ENCODE data around the gene BICD2. TPM values are rescaled to one million over a fixed set of nuclear protein-coding genes. Genes with fewer than 3 reads are reported as not detected.
"Not testable (repeated sequence)": the region's sequence is repeated elsewhere in the genome, so short reads cannot be mapped to it uniquely, and the experiment has no call there.

The BICD2 gene
- total RNA-seq, 4 donors from 2014 or later, result 36.2 to 46.7 (median 41.6) TPM

DNA sequence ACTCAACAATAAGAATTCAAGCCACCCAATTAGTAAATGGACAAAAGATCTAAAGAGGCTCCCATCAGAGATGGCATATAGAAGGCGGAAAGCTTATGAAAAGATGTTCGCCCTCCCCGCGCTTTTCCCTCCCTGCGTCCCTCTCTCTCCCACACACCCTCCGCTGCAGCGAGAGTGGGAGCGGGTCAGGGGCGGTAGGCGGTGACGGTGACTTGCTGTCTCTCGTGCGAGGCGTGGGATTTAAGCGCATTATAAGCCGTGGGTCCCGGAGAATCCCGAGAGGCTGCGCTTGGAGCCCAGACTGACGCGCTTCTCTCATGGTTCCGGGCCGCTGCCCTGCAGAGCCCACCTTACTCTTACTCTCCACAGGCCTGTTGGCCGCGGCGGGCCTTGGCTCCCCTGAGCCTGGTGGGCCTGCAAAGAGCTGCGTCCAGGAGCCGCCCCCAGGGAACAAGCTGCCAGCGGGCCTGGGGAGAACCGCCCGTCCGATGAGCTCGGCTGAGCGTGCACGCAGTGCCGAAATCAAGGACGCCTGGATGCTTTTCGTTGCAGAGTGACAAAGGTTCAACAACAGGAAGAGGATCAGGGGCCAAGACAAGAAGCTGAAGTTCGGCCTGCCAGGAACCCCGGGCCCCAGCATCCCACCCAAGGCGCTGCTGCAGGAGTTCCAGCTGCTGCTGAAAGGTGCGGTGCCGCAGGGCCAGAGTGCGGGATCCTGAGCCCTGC lies 42.6 kb upstream of the BICD2 start:
- Histone ChIP-seq H3K36me3 (no peaks in the 10 kb centered on the region), H3K9me3 (no peaks in the 10 kb centered on the region), H3K4me1 (peaks cover 0 to 32% (median 27%) of the 10 kb centered on the region in 4 donors), H3K4me3 (no peak overlapping the region), H3K27me3 (peaks cover 6 to 90% of the 10 kb centered on the region in 2 donors), H3K27ac (no peak overlapping the region)
- no peak for DNase-seq (ENCODE audit: low spot score in 2 of 2)
- WGBS, 2 donors, result 13 to 14% methylated on average over 41 to 43 of the region's 44 CpGs
- no peak for TF ChIP-seq CTCF (IDR thresholded peaks at IDR 0.05)
- TF ChIP-seq POLR2A (IDR thresholded peaks at IDR 0.05), result no peak

DNA sequence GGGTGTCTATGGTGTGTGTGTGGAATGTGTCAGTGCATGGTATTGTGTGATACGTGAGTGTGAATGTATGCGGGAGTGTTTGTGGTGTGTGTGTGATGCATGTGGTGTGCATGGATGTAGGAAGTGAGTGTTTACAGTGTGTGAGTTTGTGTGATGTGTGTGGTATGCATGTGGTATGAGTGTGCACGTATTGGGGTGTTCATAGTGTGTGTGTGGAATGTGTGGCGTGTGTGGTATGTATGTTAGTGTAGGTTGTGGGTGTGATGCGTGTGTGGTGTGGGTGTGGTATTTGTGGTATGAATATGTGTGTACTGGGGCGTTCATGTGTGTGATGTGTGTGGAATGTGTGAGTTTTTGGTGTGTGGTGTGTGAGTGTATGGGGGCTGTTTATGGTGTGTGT lies 40.1 kb upstream of the BICD2 start:
- Histone ChIP-seq H3K27me3 (peaks cover 2 to 79% of the 10 kb centered on the region in 2 donors), H3K27ac (no peak overlapping the region), H3K4me1 (peaks cover 0 to 30% (median 25%) of the 10 kb centered on the region in 4 donors), H3K9me3 (no peaks in the 10 kb centered on the region), H3K36me3 (no peaks in the 10 kb centered on the region), H3K4me3 (no peak overlapping the region)
- no peak for DNase-seq (ENCODE audit: low spot score in 2 of 2)
- WGBS, 2 donors, result 73 to 81% methylated on average over 6 of the region's 6 CpGs
- TF ChIP-seq CTCF (IDR thresholded peaks at IDR 0.05), result no peak
- no peak for TF ChIP-seq POLR2A (IDR thresholded peaks at IDR 0.05)
- TF ChIP-seq EP300 (IDR thresholded peaks at IDR 0.05), result no peak

DNA sequence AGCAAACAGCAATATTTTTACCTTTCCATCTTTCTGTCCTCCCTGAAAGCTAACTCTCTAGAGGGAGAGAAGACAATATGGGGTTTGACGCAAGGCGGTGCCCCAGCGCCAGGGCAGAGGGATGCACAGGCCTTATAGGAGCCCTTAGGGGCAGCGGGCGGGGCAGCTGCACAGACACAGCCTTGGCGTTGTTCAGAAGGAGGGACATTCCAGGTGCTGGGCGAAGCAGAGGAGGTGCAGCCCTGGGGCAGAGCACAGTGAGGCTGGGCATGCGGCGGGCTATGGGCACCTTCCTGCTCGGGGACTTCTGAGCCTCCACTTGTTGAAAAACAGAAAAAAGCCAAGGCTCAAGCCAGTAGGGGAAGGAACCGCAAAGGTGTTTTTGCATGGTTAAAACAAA lies 33.7 kb upstream of the BICD2 start:
- TF ChIP-seq EP300 (IDR thresholded peaks at IDR 0.05) (no peak), CTCF (IDR thresholded peaks at IDR 0.05) (no peak), POLR2A (IDR thresholded peaks at IDR 0.05) (no peak)
- H3K4me3 ChIP-seq, result no peak overlapping the region
- no peak overlapping the region for H3K27ac ChIP-seq
- H3K27me3 ChIP-seq, result peaks cover 0 to 33% of the 10 kb centered on the region in 2 donors
- no peaks in the 10 kb centered on the region for H3K36me3 ChIP-seq
- H3K9me3 ChIP-seq, result no peaks in the 10 kb centered on the region
- WGBS, 2 donors, result 86 to 95% methylated on average over 11 of the region's 11 CpGs
- DNase-seq (ENCODE audit: low spot score in 2 of 2), result no peak
- H3K4me1 ChIP-seq, result no peaks in the 10 kb centered on the region

GRCh38 chr9:92796337-92796804 lies 31.7 kb upstream of the BICD2 start:
- not testable (repeated sequence) for DNase-seq (ENCODE audit: low spot score in 2 of 2); H3K4me3 ChIP-seq; H3K4me1 ChIP-seq; H3K9me3 ChIP-seq; H3K27ac ChIP-seq; H3K36me3 ChIP-seq
- 50 to 58% methylated on average over 9 of the region's 9 CpGs for WGBS, 2 donors
- peaks cover 0 to 32% of the 10 kb centered on the region in 2 donors for H3K27me3 ChIP-seq

DNA sequence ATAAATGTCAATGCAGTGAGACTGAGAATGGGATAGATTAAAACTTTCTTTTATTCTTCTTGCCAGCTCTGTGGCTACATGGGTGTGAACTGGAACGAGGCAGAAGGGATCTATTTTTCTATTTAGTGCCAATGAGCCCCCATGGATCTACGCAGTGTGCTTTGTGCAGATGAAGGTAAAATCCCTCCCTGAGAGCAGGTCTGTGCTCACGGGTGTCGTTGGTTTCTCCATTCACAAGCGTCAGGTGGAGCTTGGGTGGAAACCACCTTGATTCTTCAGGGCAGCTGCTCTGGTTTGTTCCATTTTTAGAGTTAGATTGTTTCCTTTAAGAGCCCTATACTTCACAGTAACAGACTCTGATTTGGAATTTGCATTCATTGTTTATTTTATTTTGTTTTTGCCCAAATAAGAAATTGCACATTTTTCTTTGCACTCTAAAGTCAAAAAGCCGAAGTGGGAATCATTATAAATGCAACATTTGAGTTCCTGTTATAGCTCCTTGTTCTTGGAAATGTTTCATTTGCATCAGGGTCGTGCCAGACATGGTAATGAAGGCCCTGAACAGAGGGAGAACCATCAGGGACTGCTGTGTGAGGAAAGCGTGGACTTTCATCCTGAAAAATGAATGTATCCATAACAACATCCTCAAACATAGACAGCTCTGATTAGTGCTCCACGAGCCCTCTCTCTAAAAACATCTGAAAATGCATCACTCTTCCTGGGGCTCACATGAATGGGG lies 31.1 kb upstream of the BICD2 start:
- WGBS, 2 donors, result 50 to 65% methylated on average over 9 of the region's 9 CpGs
- no peak for DNase-seq (ENCODE audit: low spot score in 2 of 2)
- H3K27me3 ChIP-seq, result peaks cover 0 to 27% of the 10 kb centered on the region in 2 donors
- H3K4me1 ChIP-seq, result peaks cover 0 to 3% (median 0%) of the 10 kb centered on the region in 4 donors
- TF ChIP-seq EP300 (IDR thresholded peaks at IDR 0.05) (no peak), CTCF (IDR thresholded peaks at IDR 0.05) (no peak), POLR2A (IDR thresholded peaks at IDR 0.05) (no peak)
- H3K27ac ChIP-seq, result no peak overlapping the region
- H3K36me3 ChIP-seq, result no peaks in the 10 kb centered on the region
- no peak overlapping the region for H3K4me3 ChIP-seq
- no peaks in the 10 kb centered on the region for H3K9me3 ChIP-seq

Data from tibial nerve (tissue), 4 donors.